HG03342 (cell line): Measurements from ENCODE around the gene PSMB7.

Experiments used
- ATAC-seq: cut with Tn5 transposase; IDR thresholded peaks from one replicate; pipeline ENCODE4 v1.9.1; 2021; ENCODE audit warnings: mild to moderate bottlenecking, moderate library complexity; ENCODE audit not compliant: unreplicated experiment

The PSMB7 gene

DNA sequence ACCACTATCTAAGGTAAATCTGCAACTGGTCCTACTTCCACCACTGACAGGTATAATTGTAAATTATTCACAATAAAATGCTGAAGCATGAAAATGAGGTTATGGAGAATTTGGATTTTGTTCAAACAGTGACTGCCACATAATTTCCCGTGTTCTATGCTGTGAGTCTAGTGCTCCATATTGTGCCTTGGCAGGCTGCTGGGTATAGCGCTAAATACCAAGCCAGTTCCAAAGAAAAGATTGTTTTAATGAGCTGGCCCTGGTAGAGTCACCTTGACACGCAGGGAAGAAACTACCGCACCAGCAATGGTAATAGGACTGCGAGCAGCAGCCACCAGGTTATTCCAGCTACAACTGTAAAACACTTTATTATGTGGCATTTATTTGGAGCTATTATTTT is 30.4 kb downstream of the PSMB7 start:
- no peak for ATAC-seq

DNA sequence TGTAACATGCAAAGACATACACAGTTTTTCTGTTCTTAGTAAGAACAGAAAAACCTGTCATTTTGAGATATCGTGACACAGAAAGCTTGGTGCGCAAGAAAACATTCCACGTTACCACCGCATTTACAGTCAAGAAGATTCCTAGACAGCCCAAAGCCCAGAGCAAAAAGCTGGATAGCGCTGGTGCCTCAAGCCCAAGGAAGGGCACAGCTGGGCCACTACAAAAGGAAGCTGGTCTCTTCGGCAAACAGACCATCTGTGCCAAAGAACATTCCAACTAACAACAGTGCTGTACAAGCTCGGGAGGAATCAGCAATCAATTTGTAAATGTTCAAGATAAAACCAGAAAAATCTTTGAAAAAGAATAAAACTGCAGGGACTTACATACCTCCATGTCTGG is 31.0 kb downstream of the PSMB7 start:
- no peak for ATAC-seq

DNA sequence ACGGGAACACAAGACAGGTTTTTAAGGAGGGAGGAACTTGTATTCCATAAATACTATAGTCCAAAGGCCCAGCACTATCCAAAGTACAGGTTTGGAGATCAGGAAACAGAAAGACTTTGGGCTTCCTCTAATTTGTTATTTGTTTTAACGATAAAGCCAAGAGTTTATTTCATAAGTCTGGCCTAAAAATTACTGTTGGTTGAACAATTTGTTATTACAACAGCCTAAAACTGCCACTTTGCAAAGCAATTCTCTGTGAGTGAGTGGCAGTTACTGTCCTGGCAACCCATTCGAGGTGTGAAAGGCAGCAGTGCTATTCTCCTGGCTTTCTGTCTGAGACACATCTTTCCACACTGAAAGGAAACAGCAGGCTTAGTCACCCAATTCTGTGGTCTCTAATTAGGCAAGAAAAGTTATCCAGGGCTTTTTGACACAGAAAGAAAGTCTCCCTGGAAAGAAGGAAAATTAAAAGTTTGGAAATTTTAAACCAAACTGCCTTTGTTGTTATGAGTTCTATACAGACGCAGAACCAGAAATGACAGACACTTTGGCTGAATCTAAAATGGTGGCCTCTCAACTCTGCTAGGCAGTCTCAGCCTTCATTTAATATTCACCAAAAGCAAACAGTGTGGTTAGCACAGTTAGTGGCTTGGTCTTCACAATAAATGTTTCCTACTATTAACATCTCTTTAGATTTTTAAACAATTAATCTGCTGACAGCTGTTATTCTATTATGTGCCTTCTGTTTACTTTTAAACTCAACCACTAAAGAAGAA is 33.9 kb downstream of the PSMB7 start:
- no peak for ATAC-seq

- no peak for ATAC-seq
Measured at GRCh38 chr9:124377551-124378406, 37.5 kb downstream of the PSMB7 start.

DNA sequence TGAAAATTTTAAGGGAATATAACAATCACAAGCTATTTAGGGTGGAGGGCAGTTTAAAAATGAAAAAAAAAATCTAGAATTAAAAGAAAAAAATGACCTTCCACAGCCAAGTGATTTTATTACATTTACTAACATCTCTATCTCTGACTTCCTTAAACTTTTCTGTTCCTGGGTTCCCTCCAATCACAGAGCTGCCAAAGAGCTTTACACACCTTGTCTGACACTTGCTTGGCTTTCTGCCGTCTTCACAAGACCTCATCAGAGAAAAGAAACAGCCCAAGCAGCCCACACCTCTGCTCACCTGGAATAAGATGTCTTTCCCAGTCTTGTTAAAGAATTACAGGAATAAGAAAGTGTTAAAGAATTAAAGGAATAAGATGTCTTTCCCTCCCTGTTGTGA is 38.9 kb downstream of the PSMB7 start:
- no peak for ATAC-seq

DNA sequence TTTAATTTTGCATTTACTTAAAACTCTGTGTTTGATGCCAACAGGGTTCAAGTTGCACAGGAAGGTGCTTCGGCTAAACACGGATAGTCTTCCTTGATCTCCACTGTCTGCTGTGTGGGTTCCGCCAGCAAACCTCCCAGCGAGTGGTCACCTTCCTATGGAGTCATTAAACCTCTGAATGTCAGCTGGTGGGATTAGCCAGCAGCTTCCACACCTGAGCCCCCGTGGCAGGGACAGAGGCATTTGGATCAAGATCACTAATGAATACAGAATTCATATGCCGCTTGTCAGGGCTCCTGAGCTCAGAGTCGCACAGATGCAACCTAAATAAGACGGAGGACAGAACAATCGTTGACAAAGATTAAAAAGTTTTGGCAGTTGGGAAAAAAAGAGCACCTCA is 39.5 kb downstream of the PSMB7 start:
- ATAC-seq = no peak

DNA sequence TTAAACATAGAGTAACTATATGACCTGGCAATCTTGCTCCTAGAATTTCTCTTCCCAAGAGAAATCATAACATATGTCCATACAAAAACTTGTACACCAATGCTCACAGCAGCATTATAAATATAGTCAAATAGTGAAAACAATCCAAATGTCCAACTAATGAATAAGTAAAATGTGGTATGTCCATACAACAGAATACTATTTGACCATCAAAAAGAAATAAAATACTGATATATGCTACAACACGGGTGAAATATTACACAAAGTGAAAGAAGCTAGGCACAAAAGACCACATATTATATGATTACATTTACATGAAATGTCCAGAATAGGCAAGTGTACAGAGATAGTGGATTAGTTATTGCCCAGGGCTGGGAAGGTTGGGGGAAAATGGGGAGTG is 41.4 kb downstream of the PSMB7 start:
- ATAC-seq = no peak

DNA sequence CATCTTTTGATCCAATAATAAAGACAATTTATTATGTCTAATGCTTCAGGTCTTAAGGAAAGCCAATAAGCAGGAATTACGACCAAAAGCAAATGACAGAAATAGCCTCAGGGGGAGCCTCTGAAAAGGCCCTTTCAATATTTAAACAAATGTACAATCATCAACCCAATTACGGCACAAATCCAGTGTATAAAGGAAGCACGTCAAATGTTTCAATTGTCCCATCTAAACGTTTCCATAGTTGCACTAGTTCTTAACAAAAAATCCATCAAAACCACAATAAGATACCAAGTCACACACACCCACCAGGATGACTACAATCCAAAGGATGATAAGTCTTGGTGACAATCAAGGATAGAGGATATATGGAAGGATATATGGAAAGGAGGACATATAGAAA is 41.9 kb downstream of the PSMB7 start:
- no peak for ATAC-seq

GRCh38 chr9:124372038-124372437 is 43.2 kb downstream of the PSMB7 start:
- no peak for ATAC-seq

- no peak for ATAC-seq
Measured at GRCh38 chr9:124370896-124371582, 44.2 kb downstream of the PSMB7 start.

DNA sequence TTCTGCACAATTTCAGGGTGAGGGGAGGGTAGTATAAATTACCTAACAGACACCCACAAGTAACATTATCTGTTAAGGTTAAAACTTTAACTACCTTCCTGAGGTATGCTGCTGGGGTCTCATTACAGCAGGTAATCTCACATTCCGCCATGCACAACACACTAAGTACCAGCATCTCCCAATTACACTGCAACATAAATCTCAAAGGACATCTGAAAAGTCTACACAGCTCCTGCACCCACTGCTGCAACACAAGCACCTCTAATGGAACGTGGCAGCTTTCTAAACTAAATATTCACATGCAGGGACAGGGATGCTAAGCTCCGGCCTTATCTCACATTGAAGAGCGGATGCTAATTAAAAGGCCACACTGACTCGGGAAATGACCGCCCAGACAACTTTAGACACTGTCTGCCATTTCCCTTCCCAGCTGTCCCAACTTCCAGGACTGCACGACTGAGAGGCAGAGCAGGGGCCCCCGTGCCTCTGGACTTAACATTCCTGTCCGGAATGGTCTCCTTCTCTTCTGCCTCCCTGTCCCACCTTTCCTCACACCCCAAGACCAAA is 45.9 kb downstream of the PSMB7 start:
- ATAC-seq = no peak

DNA sequence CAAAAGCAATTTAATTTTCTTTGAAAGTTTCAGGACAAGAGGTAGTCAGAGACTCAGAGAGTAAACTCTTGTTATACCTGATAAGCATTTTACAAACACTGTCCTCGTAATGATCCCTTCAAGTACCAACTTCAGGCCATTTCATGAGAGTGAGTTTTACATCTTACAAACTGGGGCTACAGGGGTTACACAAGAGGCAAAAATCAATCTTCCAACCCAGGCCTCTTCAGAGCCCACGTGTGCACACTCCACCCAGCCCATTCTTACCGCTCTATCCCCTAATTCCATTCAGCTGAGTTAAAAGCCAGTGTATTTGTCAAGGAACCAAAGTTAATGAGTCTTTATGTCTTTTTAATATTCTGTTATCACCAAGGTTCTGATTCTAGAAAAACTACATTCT is 46.5 kb downstream of the PSMB7 start:
- no peak for ATAC-seq

- ATAC-seq = no peak
Measured at GRCh38 chr9:124366476-124367220, 48.6 kb downstream of the PSMB7 start.

- ATAC-seq = no peak
Measured at GRCh38 chr9:124365036-124365435, 50.2 kb downstream of the PSMB7 start.

- no peak for ATAC-seq
Measured at GRCh38 chr9:124364141-124364540, 51.1 kb downstream of the PSMB7 start.

GRCh38 chr9:124363326-124364096 is 51.7 kb downstream of the PSMB7 start:
- no peak for ATAC-seq

DNA sequence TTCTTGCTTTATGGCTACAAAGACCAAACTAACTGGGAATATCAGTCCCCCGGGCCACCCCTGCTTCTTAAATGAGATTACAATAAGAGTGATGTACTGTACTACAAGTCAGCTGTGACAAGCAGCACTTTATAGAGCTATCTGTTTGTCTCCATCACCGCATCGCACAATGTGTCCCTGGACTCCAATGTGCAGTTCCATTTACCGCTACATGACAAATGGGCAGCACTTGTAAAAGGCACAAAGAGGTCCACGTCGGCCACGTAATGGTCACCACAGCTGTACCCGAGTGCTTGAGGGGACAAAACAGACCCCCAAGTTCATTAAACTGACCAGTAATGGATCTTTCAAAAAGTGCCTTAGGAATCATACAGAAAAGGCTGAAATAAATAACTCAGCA is 54.1 kb downstream of the PSMB7 start:
- no peak for ATAC-seq

DNA sequence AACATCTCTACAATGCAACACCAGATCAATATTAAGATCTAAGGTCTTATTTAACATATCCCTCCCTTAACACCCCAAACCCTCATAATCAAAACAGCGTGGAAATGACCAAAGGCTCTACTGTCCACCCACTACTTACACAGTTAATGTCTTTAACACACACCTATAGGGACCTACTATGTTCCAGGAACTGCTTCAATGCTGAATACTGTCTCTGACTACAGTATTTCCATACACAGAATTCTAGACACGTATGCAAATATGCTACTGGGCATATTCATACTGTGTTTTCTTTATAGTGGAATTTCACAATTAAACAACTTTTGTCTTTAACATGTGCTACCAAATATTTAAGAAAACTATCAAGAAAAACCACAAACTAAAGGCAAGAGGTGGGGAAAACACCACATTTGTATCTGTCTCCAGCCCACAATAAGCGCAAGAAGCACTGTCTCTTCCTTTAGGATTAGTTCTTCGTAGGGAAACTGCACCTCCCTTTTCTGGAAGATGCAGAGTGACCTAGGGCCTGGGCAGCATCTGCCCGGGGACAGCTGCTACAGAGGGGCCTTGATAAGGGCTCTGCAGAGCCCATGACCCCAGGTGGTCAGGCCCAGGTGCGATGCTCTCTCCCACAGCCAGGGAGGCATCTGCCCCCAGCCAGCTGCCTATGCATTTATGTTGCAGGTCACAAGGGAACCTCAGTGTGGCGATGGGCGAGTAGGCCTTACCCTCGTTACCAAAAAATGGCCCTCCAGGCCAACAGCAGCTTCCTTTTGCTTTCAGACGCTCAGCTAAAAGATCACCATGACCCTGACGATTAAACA is 55.2 kb downstream of the PSMB7 start:
- no peak for ATAC-seq

DNA sequence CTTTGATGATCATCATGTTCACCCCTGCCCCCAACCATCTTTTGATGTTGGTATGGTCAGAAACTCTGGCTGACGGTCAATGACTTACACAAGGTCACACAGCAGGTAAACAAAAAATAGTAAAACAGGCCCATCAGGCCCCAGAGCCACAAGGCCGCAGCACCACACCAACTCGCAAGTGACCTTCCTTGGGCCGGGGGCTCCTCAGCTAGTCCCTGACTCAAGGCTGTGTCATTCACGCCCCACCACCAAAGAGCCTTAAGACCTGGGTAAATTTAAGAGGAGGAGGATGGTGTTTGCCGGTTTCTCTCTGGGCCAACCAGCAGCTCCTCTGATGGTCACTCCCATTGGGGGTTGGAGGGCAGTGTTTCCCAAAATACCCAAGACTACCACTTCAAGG is 55.8 kb downstream of the PSMB7 start:
- no peak for ATAC-seq
